Fibroblast of mammary gland (primary cell): ENCODE data around the gene WNK1.
A peak's percentile ranks its signal among the peaks of the same experiment; 100 is the strongest.

Experiments
- DNase-seq: peaks from one replicate; pipeline ENCODE4 v3.0.0-alpha.2; 2010; ENCODE audit warnings: low read depth
- H3K4me3 ChIP-seq: 2 replicates; pipeline ENCODE4 v1.5.1; 2011; ENCODE audit warnings: low read depth, mild to moderate bottlenecking, low read length, moderate library complexity; ENCODE audit not compliant: control insufficient read depth
- CTCF ChIP-seq: conservative IDR thresholded peaks from 2 replicates; pipeline ENCODE4 v1.5.1; 2011; ENCODE audit warnings: low read depth, low read length, inconsistent platforms; ENCODE audit not compliant: control insufficient read depth, insufficient read depth

The WNK1 gene

GRCh38 chr12:753611-754472 lies 1.5 kb downstream of the WNK1 start:
- no peak for TF ChIP-seq CTCF
- H3K4me3 ChIP-seq, result peak overlapping the region; percentile 87
- peak; percentile 11 for DNase-seq

- DNase-seq, result peak; percentile 36
- no peak for TF ChIP-seq CTCF
Observed at GRCh38 chr12:754473-754820, 2.1 kb downstream of the WNK1 start.

GRCh38 chr12:754851-755562 lies 2.6 kb downstream of the WNK1 start:
- DNase-seq, result peak; percentile 81
- peak overlapping the region; percentile 87 for H3K4me3 ChIP-seq
- peak; percentile 49 for TF ChIP-seq CTCF

More at GRCh38 chr12:754473-754820, 2.1 kb downstream of the WNK1 start:
- peak overlapping the region; percentile 87 for H3K4me3 ChIP-seq

DNA sequence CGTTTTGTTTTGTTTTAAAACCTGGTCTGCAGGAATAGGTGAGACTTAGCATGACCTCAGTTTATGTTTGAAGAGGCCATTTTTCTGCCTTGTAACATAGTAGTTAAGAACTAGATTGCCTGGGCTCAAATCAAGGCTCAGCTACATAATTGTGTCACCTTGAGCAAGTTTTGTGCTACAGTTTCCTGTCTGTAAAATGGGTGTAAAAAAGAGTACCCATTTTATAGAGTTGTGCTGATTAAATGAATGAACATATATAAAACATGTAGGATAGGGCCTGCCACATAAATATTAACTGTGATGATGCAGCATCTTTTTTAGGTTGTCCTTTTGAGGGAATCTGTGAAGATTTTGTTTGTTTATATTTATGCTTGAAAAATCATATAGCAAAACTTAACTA lies 7.2 kb downstream of the WNK1 start:
- no peak for DNase-seq
- no peak for TF ChIP-seq CTCF
- no peak overlapping the region for H3K4me3 ChIP-seq

GRCh38 chr12:761256-761655 lies 8.9 kb downstream of the WNK1 start:
- no peak for DNase-seq
- no peak overlapping the region for H3K4me3 ChIP-seq
- TF ChIP-seq CTCF, result no peak

DNA sequence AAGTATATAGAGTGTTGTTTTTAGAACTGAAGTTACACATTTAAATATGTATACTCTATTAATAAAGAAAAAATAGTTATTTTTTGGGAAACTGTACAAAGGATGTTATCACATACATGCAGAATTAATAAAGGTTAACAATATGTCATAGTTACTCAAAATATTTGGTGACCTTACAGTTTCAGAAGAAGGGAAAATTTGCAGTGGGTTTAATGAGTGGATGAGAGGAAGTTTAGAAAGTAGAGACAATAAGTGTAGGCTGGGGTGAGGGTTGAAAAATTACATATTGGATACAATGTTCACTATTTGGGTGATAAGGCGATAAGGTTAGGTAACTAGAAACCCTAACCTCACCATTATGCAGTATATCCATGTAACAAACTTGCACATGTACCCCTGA lies 13.5 kb downstream of the WNK1 start:
- no peak overlapping the region for H3K4me3 ChIP-seq
- TF ChIP-seq CTCF, result no peak
- no peak for DNase-seq
